B cell (primary cell): Measurements from ENCODE around the gene MYO1E. TPM values are rescaled to one million over a fixed set of nuclear protein-coding genes. Genes with fewer than 3 reads are reported as not detected.

ENCODE experiments used
- ATAC-seq: fragments of 200-7000 bp; cut with Tn5 transposase; one replicate; pipeline ENCODE4 v1.10.0; 2021; ENCODE audit warnings: low read depth, mild to moderate bottlenecking, moderate number of reproducible peaks, moderate library complexity
- CTCF ChIA-PET: fragments of 350-600 bp; sonication (Branson Sonifier 250); formaldehyde crosslinking; loops from one replicate; lab custom pipeline; 2021; ENCODE audit warnings: antibody characterized with exemption, inconsistent platforms; lab: Charles Lee
- POLR2A ChIA-PET: fragments of 350-600 bp; sonication (Branson Sonifier 250); formaldehyde crosslinking; loops from one replicate; lab custom pipeline; 2021; ENCODE audit warnings: antibody characterized with exemption; lab: Charles Lee
- DNase-seq: peaks from one replicate; pipeline ENCODE4 v3.0.0; 2013
- H2AFZ ChIP-seq: 2 replicates; pipeline ENCODE4 v1.6.1; 2012; ENCODE audit warnings: mild to moderate bottlenecking, low read depth, low read length; ENCODE audit not compliant: insufficient read depth, poor library complexity, severe bottlenecking
- H3K27ac ChIP-seq, 2 donors: 1 replicate in 1 of 2; 2 replicates in 1 of 2; pipeline ENCODE4 v1.5.1; 2012 to 2013; ENCODE audit warnings: low read length in 2 of 2, mild to moderate bottlenecking in 2 of 2, moderate library complexity in 1 of 2
- H3K27me3 ChIP-seq, 4 experiments: fragments of 200-600 bp in 1 of 4; sonication (generic) in 1 of 4; replicated peaks in 1 of 4; 1 replicate in 2 of 4; 2 replicates in 2 of 4; pipeline versions ENCODE4 v1.6.1 to v1.7.0; 2013 to 2016; ENCODE audit warnings: low read length in 3 of 4, mild to moderate bottlenecking in 2 of 4, mixed read lengths in 1 of 4, moderate library complexity in 1 of 4; ENCODE audit not compliant: insufficient read depth in 4 of 4, control insufficient read depth in 3 of 4; ENCODE audit errors: control extremely low read depth in 1 of 4
- H3K36me3 ChIP-seq, 2 experiments: replicated peaks in 1 of 2; 1 replicate in 1 of 2; 2 replicates in 1 of 2; pipeline versions ENCODE4 v1.6.1 to v1.7.1; 2013; ENCODE audit warnings: low read length in 1 of 2; ENCODE audit not compliant: insufficient read depth in 2 of 2, control insufficient read depth in 1 of 2; ENCODE audit errors: control extremely low read depth in 1 of 2, extremely low read depth in 1 of 2
- H3K4me1 ChIP-seq, 2 donors: fragments of 200-600 bp in 1 of 2; sonication (generic) in 1 of 2; 1 replicate in 1 of 2; 2 replicates in 1 of 2; pipeline versions ENCODE4 v1.5.1 to v1.6.1; 2013 to 2017; ENCODE audit warnings: low read length in 2 of 2; ENCODE audit not compliant: control insufficient read depth in 2 of 2, insufficient read depth in 2 of 2
- H3K4me2 ChIP-seq: replicated peaks from 2 replicates; pipeline ENCODE3; 2012; ENCODE audit warnings: mild to moderate bottlenecking, low read depth, low read length; ENCODE audit not compliant: poor library complexity, severe bottlenecking
- H3K4me3 ChIP-seq, 5 experiments: fragments of 200-600 bp in 1 of 5; sonication (generic) in 1 of 5; 1 replicate in 3 of 5; 2 replicates in 2 of 5; pipeline versions ENCODE4 v1.5.1 to v1.7.0; 2011 to 2016; ENCODE audit warnings: low read length in 4 of 5, mild to moderate bottlenecking in 4 of 5, low read depth in 2 of 5, control low read depth in 1 of 5, moderate library complexity in 1 of 5; ENCODE audit not compliant: insufficient read depth in 1 of 5; ENCODE audit errors: control extremely low read depth in 1 of 5, extremely low read depth in 1 of 5
- H3K79me2 ChIP-seq: fragments of 200-600 bp; sonication (generic); one replicate; pipeline ENCODE4 v1.6.0; 2016; ENCODE audit warnings: low read length; ENCODE audit not compliant: control insufficient read depth, insufficient read depth
- H3K9ac ChIP-seq: fragments of 200-600 bp; sonication (generic); 2 replicates; pipeline ENCODE4 v1.6.1; 2017; ENCODE audit warnings: mild to moderate bottlenecking, low read length, moderate library complexity
- H3K9me3 ChIP-seq, 3 donors: one replicate each; pipeline versions ENCODE4 v1.6.1 to v1.7.1; 2013; ENCODE audit warnings: low read length in 2 of 3; ENCODE audit not compliant: control insufficient read depth in 2 of 3, insufficient read depth in 1 of 3; ENCODE audit errors: control extremely low read depth in 1 of 3
- H4K20me1 ChIP-seq: 2 replicates; pipeline ENCODE4 v1.6.0; 2012; ENCODE audit warnings: mild to moderate bottlenecking, low read length; ENCODE audit not compliant: insufficient read depth, control insufficient read depth, poor library complexity, severe bottlenecking
- H3K27ac Mint-ChIP-seq: one replicate; pipeline ENCODE4 v1.8.0; 2021; ENCODE audit warnings: mixed read lengths
- H3K27me3 Mint-ChIP-seq: one replicate; pipeline ENCODE4 v1.8.0; 2021; ENCODE audit warnings: mixed read lengths
- H3K4me1 Mint-ChIP-seq: one replicate; pipeline ENCODE4 v1.8.0; 2021; ENCODE audit warnings: mixed read lengths
- H3K4me3 Mint-ChIP-seq: one replicate; pipeline ENCODE4 v1.8.0; 2021; ENCODE audit warnings: mixed read lengths
- H3K9me3 Mint-ChIP-seq: one replicate; pipeline ENCODE4 v1.8.0; 2022; ENCODE audit warnings: mixed read lengths; ENCODE audit not compliant: insufficient read depth
- EZH2 ChIP-seq: IDR thresholded peaks from 2 replicates; pipeline ENCODE4 v1.6.1; 2012; ENCODE audit warnings: borderline replicate concordance, low read depth, mild to moderate bottlenecking, moderate library complexity, low read length; ENCODE audit not compliant: insufficient read depth, poor library complexity, severe bottlenecking
- WGBS: methylation state at CpG from one replicate; pipeline ENCODE4 v1.1.5; 2013; ENCODE audit warnings: missing lambda C conversion rate; ENCODE audit not compliant: insufficient coverage; 5-methylcytosine and 5-hydroxymethylcytosine counted together
- intact Hi-C: fragments of 100-400 bp; cut with micrococcal nuclease; formaldehyde crosslinking; loops from one replicate; pipeline ENCODE4 v1.10.0; 2022
- polyA plus RNA-seq: library from polyadenylated mRNA; depleted of rRNA; stranded (reverse); fragments of >200 nt; gene quantifications from 2 replicates; pipeline ENCODE4 v1.2.3, GENCODE V29; 2012
- total RNA-seq, 2 donors: library from RNA; stranded (reverse); fragments of 120-200 nt in 1 of 2; gene quantifications; 1 replicate in 1 of 2; 2 replicates in 1 of 2; pipeline versions ENCODE4 v1.2.3 to v1.2.4, GENCODE V29; 2013 to 2022
- TF ChIP-seq, protein P1 (sequence below): fragments of 200-600 bp; IDR thresholded peaks from one replicate; pipeline ENCODE4 v1.8.0; 2022; ENCODE audit warnings: antibody characterized with exemption, mild to moderate bottlenecking

The MYO1E gene
- total and polyA plus RNA-seq, 2 donors (not counting 1 experiment from before 2014, with no cell fraction given): 11.9 to 100.0 TPM

DNA sequence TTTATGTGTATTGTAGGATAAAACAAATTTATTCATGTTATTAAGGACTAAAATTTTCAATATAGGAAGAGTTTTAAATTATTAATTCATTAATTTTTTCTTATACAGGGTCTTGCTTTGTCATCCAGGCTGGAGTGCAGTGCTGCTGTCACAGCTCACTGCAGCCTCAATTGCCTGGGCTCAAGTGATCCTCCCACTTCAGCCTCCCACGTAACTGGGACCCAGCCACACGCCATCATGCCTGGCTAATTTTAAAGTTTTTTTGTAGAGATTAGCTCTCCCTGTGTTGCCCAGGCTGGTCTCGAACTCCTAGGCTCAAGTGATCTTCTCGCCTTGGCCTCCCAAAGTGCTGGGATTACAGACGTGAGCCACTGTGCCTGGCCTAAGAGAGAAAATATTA lies 253.0 kb downstream of the MYO1E start:
- DNase-seq: no peak
- WGBS: 94% methylated on average over 3 of the region's 5 CpGs
- Histone ChIP-seq H3K79me2 (no peaks in the 10 kb centered on the region), H3K4me2 (no peak overlapping the region), H3K9ac (no peak overlapping the region), H2AFZ (no peak overlapping the region), H4K20me1 (no peaks in the 10 kb centered on the region), H3K27ac (no peak overlapping the region), H3K9me3 (no peaks in the 10 kb centered on the region), H3K27me3 (no peaks in the 10 kb centered on the region), H3K4me3 (no peak overlapping the region), H3K36me3 (no peaks in the 10 kb centered on the region), H3K4me1 (peaks cover 0 to 6% of the 10 kb centered on the region in 2 donors)
- no peak for TF ChIP-seq EZH2
- TF ChIP-seq, protein P1, sequence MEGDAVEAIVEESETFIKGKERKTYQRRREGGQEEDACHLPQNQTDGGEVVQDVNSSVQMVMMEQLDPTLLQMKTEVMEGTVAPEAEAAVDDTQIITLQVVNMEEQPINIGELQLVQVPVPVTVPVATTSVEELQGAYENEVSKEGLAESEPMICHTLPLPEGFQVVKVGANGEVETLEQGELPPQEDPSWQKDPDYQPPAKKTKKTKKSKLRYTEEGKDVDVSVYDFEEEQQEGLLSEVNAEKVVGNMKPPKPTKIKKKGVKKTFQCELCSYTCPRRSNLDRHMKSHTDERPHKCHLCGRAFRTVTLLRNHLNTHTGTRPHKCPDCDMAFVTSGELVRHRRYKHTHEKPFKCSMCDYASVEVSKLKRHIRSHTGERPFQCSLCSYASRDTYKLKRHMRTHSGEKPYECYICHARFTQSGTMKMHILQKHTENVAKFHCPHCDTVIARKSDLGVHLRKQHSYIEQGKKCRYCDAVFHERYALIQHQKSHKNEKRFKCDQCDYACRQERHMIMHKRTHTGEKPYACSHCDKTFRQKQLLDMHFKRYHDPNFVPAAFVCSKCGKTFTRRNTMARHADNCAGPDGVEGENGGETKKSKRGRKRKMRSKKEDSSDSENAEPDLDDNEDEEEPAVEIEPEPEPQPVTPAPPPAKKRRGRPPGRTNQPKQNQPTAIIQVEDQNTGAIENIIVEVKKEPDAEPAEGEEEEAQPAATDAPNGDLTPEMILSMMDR: no peak
- POLR2A ChIA-PET: no interaction called here
- Mint-ChIP-seq H3K4me1 (peaks cover 5% of the 10 kb centered on the region), H3K27ac (no peak overlapping the region), H3K9me3 (no peaks in the 10 kb centered on the region), H3K4me3 (no peak overlapping the region), H3K27me3 (no peaks in the 10 kb centered on the region)
- intact Hi-C loops: no loop called here
- CTCF ChIA-PET: no interaction called here
- no peak for ATAC-seq

DNA sequence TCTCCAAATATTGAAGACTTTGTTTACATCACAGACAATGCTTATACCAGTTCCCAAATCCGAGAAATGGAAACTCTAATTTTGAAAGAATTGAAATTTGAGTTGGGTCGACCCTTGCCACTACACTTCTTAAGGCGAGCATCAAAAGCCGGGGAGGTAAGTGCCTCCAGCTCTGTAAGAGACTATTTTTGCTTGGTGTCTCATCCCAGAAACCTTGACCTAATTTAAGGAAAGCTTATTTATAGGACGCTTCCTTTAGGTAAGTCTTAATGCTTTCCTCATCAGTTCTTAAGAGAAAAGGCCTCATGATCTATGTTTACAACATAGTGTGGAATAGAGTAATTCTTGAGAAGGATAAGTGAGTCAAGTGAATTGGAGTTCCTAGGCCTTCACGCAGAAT lies 255.9 kb downstream of the MYO1E start:
- WGBS: no CpG with 5 or more reads among the region's 6 CpGs
- no peak overlapping the region for H2AFZ ChIP-seq
- intact Hi-C loops: no loop called here
- H3K27me3 ChIP-seq: no peaks in the 10 kb centered on the region
- no peak overlapping the region for H3K27ac Mint-ChIP-seq
- no peaks in the 10 kb centered on the region for H3K79me2 ChIP-seq
- H3K9ac ChIP-seq: no peak overlapping the region
- peaks cover 5% of the 10 kb centered on the region for H3K4me1 Mint-ChIP-seq
- ChIA-PET CTCF (interaction anchor here (1.1 kb wide), 1 partner anchor 154 kb away, joined by 3 read pairs; no protein-coding TSS in a partner anchor), POLR2A (no interaction called here)
- no peak for ATAC-seq
- no peaks in the 10 kb centered on the region for H3K9me3 ChIP-seq
- no peaks in the 10 kb centered on the region for H3K36me3 ChIP-seq
- no peaks in the 10 kb centered on the region for H3K9me3 Mint-ChIP-seq
- H3K27me3 Mint-ChIP-seq: no peaks in the 10 kb centered on the region
- TF ChIP-seq EZH2: no peak
- TF ChIP-seq, protein P1: no peak
- no peaks in the 10 kb centered on the region for H4K20me1 ChIP-seq
- no peak overlapping the region for H3K4me3 Mint-ChIP-seq
- no peak overlapping the region for H3K4me2 ChIP-seq
- H3K4me3 ChIP-seq: no peak overlapping the region
- no peak overlapping the region for H3K27ac ChIP-seq
- H3K4me1 ChIP-seq: peaks cover 0 to 6% of the 10 kb centered on the region in 2 donors
- DNase-seq: no peak
